ENCODE data around the gene THBS2. TPM values are rescaled to one million over a fixed set of nuclear protein-coding genes. Genes with fewer than 3 reads are reported as not detected.

The THBS2 gene
- total RNA-seq, 1 donor from 2014 or later, result 76.2 TPM

- Histone ChIP-seq H3K4me3 (ENCODE audit: low read length in 3 of 3) (no peak overlapping the region), H3K9me3 (ENCODE audit: control insufficient read depth in 3 of 3, low read length in 3 of 3) (peaks cover 0 to 4% (median 4%) of the 10 kb centered on the region in 3 donors), H3K27me3 (ENCODE audit: control insufficient read depth in 3 of 3, insufficient read depth in 3 of 3, low read length in 3 of 3) (peaks cover 25 to 51% (median 35%) of the 10 kb centered on the region in 3 donors), H3K9ac (ENCODE audit: low read depth in 1 of 3, low read length in 3 of 3) (no peak overlapping the region), H3K27ac (ENCODE audit: low read depth, low read length) (no peak overlapping the region), H3K4me1 (ENCODE audit: control insufficient read depth in 3 of 3, insufficient read depth in 3 of 3, low read length in 3 of 3) (peaks cover 2 to 4% (median 4%) of the 10 kb centered on the region in 3 donors), H3K36me3 (ENCODE audit: control insufficient read depth in 3 of 3, insufficient read depth in 3 of 3, low read length in 3 of 3) (no peaks in the 10 kb centered on the region)
Observed at GRCh38 chr6:169254456-169255316, 1.0 kb upstream of the THBS2 start.

GRCh38 chr6:169252505-169253189 is 999 bp downstream of the THBS2 start:
- peaks cover 28 to 48% (median 39%) of the 10 kb centered on the region in 3 donors for H3K27me3 ChIP-seq (ENCODE audit: control insufficient read depth in 3 of 3, insufficient read depth in 3 of 3, low read length in 3 of 3)
- H3K36me3 ChIP-seq (ENCODE audit: control insufficient read depth in 3 of 3, insufficient read depth in 3 of 3, low read length in 3 of 3), result peaks cover 0 to 8% (median 0%) of the 10 kb centered on the region in 3 donors
- H3K27ac ChIP-seq (ENCODE audit: low read depth, low read length), result peak overlapping the region; percentile 40
- peaks cover 0 to 4% (median 4%) of the 10 kb centered on the region in 3 donors for H3K9me3 ChIP-seq (ENCODE audit: control insufficient read depth in 3 of 3, low read length in 3 of 3)
- H3K9ac ChIP-seq (ENCODE audit: low read depth in 1 of 3, low read length in 3 of 3), result peak overlapping the region in 2 of 3 donors; percentile 51 to 54
- H3K4me1 ChIP-seq (ENCODE audit: control insufficient read depth in 3 of 3, insufficient read depth in 3 of 3, low read length in 3 of 3), result peaks cover 2 to 4% (median 4%) of the 10 kb centered on the region in 3 donors
- H3K4me3 ChIP-seq (ENCODE audit: low read length in 3 of 3), result peak overlapping the region; percentile 32 to 64 (median 41)

GRCh38 chr6:169251822-169252504 is 1.7 kb downstream of the THBS2 start:
- H3K27me3 ChIP-seq (ENCODE audit: control insufficient read depth in 3 of 3, insufficient read depth in 3 of 3, low read length in 3 of 3), result peaks cover 28 to 48% (median 39%) of the 10 kb centered on the region in 3 donors
- H3K9ac ChIP-seq (ENCODE audit: low read depth in 1 of 3, low read length in 3 of 3), result peak overlapping the region in 2 of 3 donors; percentile 13 to 50
- peak overlapping the region; percentile 16 for H3K27ac ChIP-seq (ENCODE audit: low read depth, low read length)
- peaks cover 0 to 8% (median 6%) of the 10 kb centered on the region in 3 donors for H3K36me3 ChIP-seq (ENCODE audit: control insufficient read depth in 3 of 3, insufficient read depth in 3 of 3, low read length in 3 of 3)
- peak overlapping the region in 1 of 3 donors; percentile 64 for H3K4me3 ChIP-seq (ENCODE audit: low read length in 3 of 3)
- peaks cover 0 to 4% (median 4%) of the 10 kb centered on the region in 3 donors for H3K9me3 ChIP-seq (ENCODE audit: control insufficient read depth in 3 of 3, low read length in 3 of 3)
- H3K4me1 ChIP-seq (ENCODE audit: control insufficient read depth in 3 of 3, insufficient read depth in 3 of 3, low read length in 3 of 3), result peaks cover 2 to 4% (median 4%) of the 10 kb centered on the region in 3 donors

GRCh38 chr6:169251371-169251802 is 2.3 kb downstream of the THBS2 start:
- H3K4me3 ChIP-seq (ENCODE audit: low read length in 3 of 3), result peak overlapping the region in 1 of 3 donors; percentile 34
- H3K4me1 ChIP-seq (ENCODE audit: control insufficient read depth in 3 of 3, insufficient read depth in 3 of 3, low read length in 3 of 3), result peaks cover 2 to 5% (median 4%) of the 10 kb centered on the region in 3 donors
- peak overlapping the region; percentile 16 for H3K27ac ChIP-seq (ENCODE audit: low read depth, low read length)
- H3K36me3 ChIP-seq (ENCODE audit: control insufficient read depth in 3 of 3, insufficient read depth in 3 of 3, low read length in 3 of 3), result peaks cover 0 to 8% (median 6%) of the 10 kb centered on the region in 3 donors
- H3K9me3 ChIP-seq (ENCODE audit: control insufficient read depth in 3 of 3, low read length in 3 of 3), result peaks cover 0 to 4% (median 0%) of the 10 kb centered on the region in 3 donors
- H3K9ac ChIP-seq (ENCODE audit: low read depth in 1 of 3, low read length in 3 of 3), result no peak overlapping the region
- peaks cover 28 to 45% (median 39%) of the 10 kb centered on the region in 3 donors for H3K27me3 ChIP-seq (ENCODE audit: control insufficient read depth in 3 of 3, insufficient read depth in 3 of 3, low read length in 3 of 3)

- H3K4me3 ChIP-seq (ENCODE audit: low read length in 3 of 3), result no peak overlapping the region
- no peaks in the 10 kb centered on the region for H3K9me3 ChIP-seq (ENCODE audit: control insufficient read depth in 3 of 3, low read length in 3 of 3)
- H3K27ac ChIP-seq (ENCODE audit: low read depth, low read length), result no peak overlapping the region
- H3K9ac ChIP-seq (ENCODE audit: low read depth in 1 of 3, low read length in 3 of 3), result no peak overlapping the region
- peaks cover 28 to 37% (median 37%) of the 10 kb centered on the region in 3 donors for H3K27me3 ChIP-seq (ENCODE audit: control insufficient read depth in 3 of 3, insufficient read depth in 3 of 3, low read length in 3 of 3)
- peaks cover 2 to 7% (median 4%) of the 10 kb centered on the region in 3 donors for H3K4me1 ChIP-seq (ENCODE audit: control insufficient read depth in 3 of 3, insufficient read depth in 3 of 3, low read length in 3 of 3)
- peaks cover 0 to 8% (median 6%) of the 10 kb centered on the region in 3 donors for H3K36me3 ChIP-seq (ENCODE audit: control insufficient read depth in 3 of 3, insufficient read depth in 3 of 3, low read length in 3 of 3)
Observed at GRCh38 chr6:169250660-169251059, 3.0 kb downstream of the THBS2 start.

GRCh38 chr6:169249057-169249456 is 4.6 kb downstream of the THBS2 start:
- Histone ChIP-seq H3K9me3 (ENCODE audit: control insufficient read depth in 3 of 3, low read length in 3 of 3) (no peaks in the 10 kb centered on the region), H3K27ac (ENCODE audit: low read depth, low read length) (no peak overlapping the region), H3K4me1 (ENCODE audit: control insufficient read depth in 3 of 3, insufficient read depth in 3 of 3, low read length in 3 of 3) (peaks cover 0 to 7% (median 2%) of the 10 kb centered on the region in 3 donors), H3K27me3 (ENCODE audit: control insufficient read depth in 3 of 3, insufficient read depth in 3 of 3, low read length in 3 of 3) (peaks cover 23 to 28% (median 25%) of the 10 kb centered on the region in 3 donors), H3K9ac (ENCODE audit: low read depth in 1 of 3, low read length in 3 of 3) (no peak overlapping the region), H3K36me3 (ENCODE audit: control insufficient read depth in 3 of 3, insufficient read depth in 3 of 3, low read length in 3 of 3) (peaks cover 0 to 8% (median 6%) of the 10 kb centered on the region in 3 donors), H3K4me3 (ENCODE audit: low read length in 3 of 3) (no peak overlapping the region)

GRCh38 chr6:169248521-169248971 is 5.1 kb downstream of the THBS2 start:
- H3K9ac ChIP-seq (ENCODE audit: low read depth in 1 of 3, low read length in 3 of 3), result no peak overlapping the region
- no peak overlapping the region for H3K27ac ChIP-seq (ENCODE audit: low read depth, low read length)
- H3K4me1 ChIP-seq (ENCODE audit: control insufficient read depth in 3 of 3, insufficient read depth in 3 of 3, low read length in 3 of 3), result peaks cover 0 to 7% (median 0%) of the 10 kb centered on the region in 3 donors
- no peaks in the 10 kb centered on the region for H3K9me3 ChIP-seq (ENCODE audit: control insufficient read depth in 3 of 3, low read length in 3 of 3)
- peaks cover 19 to 24% (median 20%) of the 10 kb centered on the region in 3 donors for H3K27me3 ChIP-seq (ENCODE audit: control insufficient read depth in 3 of 3, insufficient read depth in 3 of 3, low read length in 3 of 3)
- H3K36me3 ChIP-seq (ENCODE audit: control insufficient read depth in 3 of 3, insufficient read depth in 3 of 3, low read length in 3 of 3), result peaks cover 0 to 8% (median 6%) of the 10 kb centered on the region in 3 donors
- no peak overlapping the region for H3K4me3 ChIP-seq (ENCODE audit: low read length in 3 of 3)

- Histone ChIP-seq H3K27ac (ENCODE audit: low read depth, low read length) (no peak overlapping the region), H3K27me3 (ENCODE audit: control insufficient read depth in 3 of 3, insufficient read depth in 3 of 3, low read length in 3 of 3) (peaks cover 17 to 21% (median 19%) of the 10 kb centered on the region in 3 donors), H3K4me1 (ENCODE audit: control insufficient read depth in 3 of 3, insufficient read depth in 3 of 3, low read length in 3 of 3) (peaks cover 0 to 7% (median 0%) of the 10 kb centered on the region in 3 donors), H3K4me3 (ENCODE audit: low read length in 3 of 3) (no peak overlapping the region), H3K9me3 (ENCODE audit: control insufficient read depth in 3 of 3, low read length in 3 of 3) (no peaks in the 10 kb centered on the region), H3K9ac (ENCODE audit: low read depth in 1 of 3, low read length in 3 of 3) (no peak overlapping the region), H3K36me3 (ENCODE audit: control insufficient read depth in 3 of 3, insufficient read depth in 3 of 3, low read length in 3 of 3) (peaks cover 0 to 8% (median 6%) of the 10 kb centered on the region in 3 donors)
Observed at GRCh38 chr6:169247991-169248390, 5.7 kb downstream of the THBS2 start.

- Histone ChIP-seq H3K9ac (ENCODE audit: low read depth in 1 of 3, low read length in 3 of 3) (no peak overlapping the region), H3K9me3 (ENCODE audit: control insufficient read depth in 3 of 3, low read length in 3 of 3) (no peaks in the 10 kb centered on the region), H3K36me3 (ENCODE audit: control insufficient read depth in 3 of 3, insufficient read depth in 3 of 3, low read length in 3 of 3) (peaks cover 0 to 8% (median 6%) of the 10 kb centered on the region in 3 donors), H3K27me3 (ENCODE audit: control insufficient read depth in 3 of 3, insufficient read depth in 3 of 3, low read length in 3 of 3) (peaks cover 13 to 15% (median 14%) of the 10 kb centered on the region in 3 donors), H3K27ac (ENCODE audit: low read depth, low read length) (no peak overlapping the region), H3K4me1 (ENCODE audit: control insufficient read depth in 3 of 3, insufficient read depth in 3 of 3, low read length in 3 of 3) (peaks cover 0 to 7% (median 0%) of the 10 kb centered on the region in 3 donors), H3K4me3 (ENCODE audit: low read length in 3 of 3) (no peak overlapping the region)
Observed at GRCh38 chr6:169247419-169247818, 6.2 kb downstream of the THBS2 start.

Data from skeletal muscle tissue (tissue), 4 donors.